Osteoblast (primary cell): Measurements from ENCODE around the gene OR5K1. TPM values are rescaled to one million over a fixed set of nuclear protein-coding genes. Genes with fewer than 3 reads are reported as not detected.

Source experiments
- DNase-seq: peaks from one replicate; pipeline ENCODE4 v3.0.0; 2011; ENCODE audit warnings: low spot score, mixed read lengths; ENCODE audit not compliant: insufficient read length; ENCODE audit errors: missing footprints
- H2AFZ ChIP-seq: 2 replicates; pipeline ENCODE4 v1.6.0; 2011; ENCODE audit warnings: mild to moderate bottlenecking, low read length
- H3K27ac ChIP-seq: 2 replicates; pipeline ENCODE4 v1.5.1; 2011; ENCODE audit warnings: mild to moderate bottlenecking, low read depth, low read length, moderate library complexity
- H3K27me3 ChIP-seq: 2 replicates; pipeline ENCODE4 v1.6.0; 2012; ENCODE audit warnings: mild to moderate bottlenecking, control low read depth, inconsistent platforms, low read length, moderate library complexity; ENCODE audit not compliant: insufficient read depth
- H3K36me3 ChIP-seq: 2 replicates; pipeline ENCODE4 v1.5.1; 2011; ENCODE audit warnings: mild to moderate bottlenecking, low read length, control low read depth, moderate library complexity; ENCODE audit not compliant: insufficient read depth
- H3K4me1 ChIP-seq: 2 replicates; pipeline ENCODE4 v1.5.1; 2011; ENCODE audit warnings: mild to moderate bottlenecking, low read length, control low read depth, moderate library complexity; ENCODE audit not compliant: insufficient read depth
- H3K4me2 ChIP-seq: 2 replicates; pipeline ENCODE4 v1.6.0; 2011; ENCODE audit warnings: mild to moderate bottlenecking, low read length; ENCODE audit not compliant: insufficient read depth
- H3K4me3 ChIP-seq: fragments of 200-600 bp; sonication (generic); 3 replicates; pipeline ENCODE4 v1.5.1; 2012; ENCODE audit warnings: mild to moderate bottlenecking, low read length, inconsistent platforms; ENCODE audit not compliant: insufficient read depth
- H3K79me2 ChIP-seq: 2 replicates; pipeline ENCODE4 v1.6.0; 2012; ENCODE audit warnings: mild to moderate bottlenecking, low read length, control low read depth, inconsistent platforms; ENCODE audit not compliant: insufficient read depth
- H3K9me3 ChIP-seq: 2 replicates; pipeline ENCODE4 v1.5.1; 2011; ENCODE audit warnings: low read depth, low read length, control low read depth
- H4K20me1 ChIP-seq: 2 replicates; pipeline ENCODE4 v1.6.0; 2012; ENCODE audit warnings: mild to moderate bottlenecking, low read length, control low read depth; ENCODE audit not compliant: insufficient read depth
- total RNA-seq: library from RNA; depleted of rRNA; stranded (reverse); fragments of >200 nt; gene quantifications from 2 replicates; pipeline ENCODE4 v1.2.3, GENCODE V29; 2012
- TF ChIP-seq, protein P1 (sequence below): IDR thresholded peaks from 2 replicates; pipeline ENCODE4 v1.5.1; 2011; ENCODE audit warnings: mild to moderate bottlenecking, low read depth, low read length, moderate library complexity; ENCODE audit errors: extremely low read depth

Gene OR5K1
- total RNA-seq, 1 donor, result not detected

DNA sequence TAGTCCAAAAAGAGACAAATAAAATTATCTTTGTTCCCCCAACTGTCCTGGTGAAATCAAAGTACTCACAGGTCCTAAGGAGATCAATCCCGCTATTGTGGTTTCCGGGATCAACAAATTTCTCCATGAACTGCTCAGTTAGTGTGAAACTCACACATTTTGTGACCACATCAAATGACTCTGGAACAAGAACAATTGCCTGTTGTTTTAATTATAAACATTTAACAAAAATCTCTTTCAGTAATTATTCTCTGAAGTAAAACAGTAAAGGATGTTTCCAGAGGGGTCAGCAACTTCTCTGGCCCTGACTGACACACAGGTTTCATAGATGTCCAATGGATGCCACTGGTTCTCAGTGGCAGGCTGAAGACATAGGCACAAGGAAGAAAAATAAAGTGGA is 55.8 kb downstream of the OR5K1 start:
- H3K36me3 ChIP-seq, result peaks cover 31% of the 10 kb centered on the region
- H3K4me1 ChIP-seq, result peaks cover 5% of the 10 kb centered on the region
- TF ChIP-seq, protein P1, sequence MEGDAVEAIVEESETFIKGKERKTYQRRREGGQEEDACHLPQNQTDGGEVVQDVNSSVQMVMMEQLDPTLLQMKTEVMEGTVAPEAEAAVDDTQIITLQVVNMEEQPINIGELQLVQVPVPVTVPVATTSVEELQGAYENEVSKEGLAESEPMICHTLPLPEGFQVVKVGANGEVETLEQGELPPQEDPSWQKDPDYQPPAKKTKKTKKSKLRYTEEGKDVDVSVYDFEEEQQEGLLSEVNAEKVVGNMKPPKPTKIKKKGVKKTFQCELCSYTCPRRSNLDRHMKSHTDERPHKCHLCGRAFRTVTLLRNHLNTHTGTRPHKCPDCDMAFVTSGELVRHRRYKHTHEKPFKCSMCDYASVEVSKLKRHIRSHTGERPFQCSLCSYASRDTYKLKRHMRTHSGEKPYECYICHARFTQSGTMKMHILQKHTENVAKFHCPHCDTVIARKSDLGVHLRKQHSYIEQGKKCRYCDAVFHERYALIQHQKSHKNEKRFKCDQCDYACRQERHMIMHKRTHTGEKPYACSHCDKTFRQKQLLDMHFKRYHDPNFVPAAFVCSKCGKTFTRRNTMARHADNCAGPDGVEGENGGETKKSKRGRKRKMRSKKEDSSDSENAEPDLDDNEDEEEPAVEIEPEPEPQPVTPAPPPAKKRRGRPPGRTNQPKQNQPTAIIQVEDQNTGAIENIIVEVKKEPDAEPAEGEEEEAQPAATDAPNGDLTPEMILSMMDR, result no peak
- no peaks in the 10 kb centered on the region for H3K9me3 ChIP-seq
- H4K20me1 ChIP-seq, result peaks cover 6% of the 10 kb centered on the region
- H2AFZ ChIP-seq, result no peak overlapping the region
- DNase-seq, result no peak
- no peak overlapping the region for H3K4me2 ChIP-seq
- no peak overlapping the region for H3K27ac ChIP-seq
- H3K4me3 ChIP-seq, result no peak overlapping the region
- H3K27me3 ChIP-seq, result no peaks in the 10 kb centered on the region
- H3K79me2 ChIP-seq, result peaks cover 48% of the 10 kb centered on the region

DNA sequence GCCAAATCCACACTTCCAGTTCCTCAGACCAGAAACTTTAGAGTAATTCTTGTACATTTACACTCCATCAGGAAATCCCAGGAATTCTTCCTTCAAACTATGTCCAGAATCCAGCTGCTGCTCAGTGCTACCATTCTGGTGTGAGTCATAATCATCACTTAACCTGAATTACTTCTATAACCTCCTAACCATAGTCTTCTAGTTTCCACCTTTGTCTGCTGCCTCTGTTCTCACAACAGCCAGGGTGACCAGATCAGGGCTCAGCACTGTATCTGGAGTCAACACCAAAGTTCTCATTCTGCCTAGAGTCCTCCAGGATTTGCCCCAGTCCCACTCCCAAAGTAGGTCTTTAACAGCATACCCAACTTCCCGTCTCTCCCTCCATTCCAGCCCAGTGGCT is 56.4 kb downstream of the OR5K1 start:
- H3K79me2 ChIP-seq, result peaks cover 48% of the 10 kb centered on the region
- H3K4me3 ChIP-seq, result no peak overlapping the region
- no peak overlapping the region for H3K4me2 ChIP-seq
- no peaks in the 10 kb centered on the region for H3K9me3 ChIP-seq
- H3K27ac ChIP-seq, result no peak overlapping the region
- TF ChIP-seq, protein P1, result no peak
- no peaks in the 10 kb centered on the region for H3K27me3 ChIP-seq
- peaks cover 31% of the 10 kb centered on the region for H3K36me3 ChIP-seq
- H2AFZ ChIP-seq, result no peak overlapping the region
- no peak for DNase-seq
- peaks cover 6% of the 10 kb centered on the region for H4K20me1 ChIP-seq
- H3K4me1 ChIP-seq, result peaks cover 5% of the 10 kb centered on the region

DNA sequence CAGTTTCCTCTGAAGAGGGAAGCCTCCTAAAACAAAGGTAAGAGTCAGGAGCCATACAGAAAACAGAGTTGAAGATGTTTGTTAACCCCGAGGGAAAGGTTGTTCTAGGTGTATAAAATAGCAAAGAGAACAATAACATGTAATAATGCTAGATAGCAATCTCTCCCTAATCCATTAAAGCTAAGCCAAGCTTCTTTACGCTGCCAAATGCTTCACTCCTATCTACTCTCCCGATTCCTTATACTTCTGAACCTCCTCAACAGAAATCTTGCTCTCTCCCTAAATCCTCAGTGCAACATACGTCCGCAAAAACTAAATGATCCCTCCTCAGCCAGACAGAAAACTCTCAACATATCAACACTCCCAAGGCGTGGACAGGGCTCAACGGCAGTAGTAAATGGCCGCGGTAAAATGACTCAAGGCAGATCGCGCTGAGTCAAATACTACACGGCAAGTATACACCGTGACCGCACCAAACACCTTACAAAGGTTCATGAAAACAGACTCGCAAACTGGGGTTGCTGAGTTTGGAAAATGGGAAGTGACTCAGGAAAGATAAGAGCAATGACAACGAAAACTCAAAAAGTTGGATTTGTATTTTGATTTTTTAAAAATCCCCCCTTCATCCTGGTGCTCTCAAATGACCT is 59.0 kb downstream of the OR5K1 start:
- Histone ChIP-seq H3K36me3 (peaks cover 13% of the 10 kb centered on the region), H3K79me2 (peaks cover 45% of the 10 kb centered on the region), H3K4me3 (peak overlapping the region; percentile 79)

More for the DNA sequence above, 59.0 kb downstream of the OR5K1 start:
- Histone ChIP-seq H3K27ac (peak overlapping the region; percentile 86), H2AFZ (peak overlapping the region; percentile 88), H3K4me1 (peaks cover 5% of the 10 kb centered on the region), H4K20me1 (peaks cover 6% of the 10 kb centered on the region), H3K27me3 (no peaks in the 10 kb centered on the region), H3K4me2 (peak overlapping the region; percentile 90), H3K9me3 (no peaks in the 10 kb centered on the region)
- TF ChIP-seq, protein P1, result no peak
- DNase-seq, result peak; percentile 38

Other genes starting within 250 kb of the OR5K1 start
- gene OR5H6, start 199.0 kb upstream of the OR5K1 start, total RNA-seq, result not detected in 2 replicates
- gene OR5H2, start 180.7 kb upstream of the OR5K1 start, total RNA-seq, result not detected in 2 replicates
- not detected in 2 replicates for gene OR5K4, start 109.3 kb upstream of the OR5K1 start, total RNA-seq
- not detected in 2 replicates for gene OR5K3, start 72.5 kb upstream of the OR5K1 start, total RNA-seq
- gene OR5K2, start 34.5 kb downstream of the OR5K1 start, total RNA-seq, result not detected in 2 replicates
- 59.2 and 74.2 TPM in 2 replicates for gene CLDND1, start 59.7 kb downstream of the OR5K1 start, total RNA-seq
- gene GPR15, start 68.8 kb downstream of the OR5K1 start, total RNA-seq, result not detected in 2 replicates
- 21.5 and 22.1 TPM in 2 replicates for gene CPOX, start 130.4 kb downstream of the OR5K1 start, total RNA-seq